Cardiac fibroblast (primary cell): ENCODE results near the gene SV2B.

Source experiments
- DNase-seq, 2 donors: peaks; one replicate each; pipeline versions ENCODE4 v3.0.0 to v3.0.0-alpha.2; 2010; ENCODE audit warnings: low read depth in 2 of 2
- H3K4me3 ChIP-seq, 2 donors: replicated peaks in 1 of 2; 1 replicate in 1 of 2; 2 replicates in 1 of 2; pipeline ENCODE4 v1.5.1; 2011; ENCODE audit warnings: low read depth in 2 of 2, low read length in 2 of 2, mild to moderate bottlenecking in 2 of 2, moderate library complexity in 1 of 2
- TF ChIP-seq, protein P1 (sequence below): IDR thresholded peaks from one replicate; pipeline ENCODE4 v1.5.1; 2011; ENCODE audit warnings: low read depth, mild to moderate bottlenecking, low read length, inconsistent platforms

The SV2B gene

DNA sequence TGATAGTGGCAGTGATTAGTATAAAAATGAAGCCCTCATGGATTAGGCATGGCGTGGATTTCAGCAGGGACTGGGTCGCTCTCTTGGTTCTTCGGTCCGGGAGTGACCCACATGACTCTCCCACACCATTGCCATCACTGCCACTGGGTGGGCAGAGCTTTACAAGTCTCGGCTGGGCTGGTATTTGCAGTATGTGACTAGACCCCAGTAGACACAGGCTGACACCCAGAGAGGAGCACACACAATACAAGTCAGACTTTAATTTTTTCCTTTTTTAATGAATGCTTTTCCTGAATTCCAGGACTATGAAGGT lies 1.5 kb downstream of the SV2B start:
- H3K4me3 ChIP-seq: no peak overlapping the region
- TF ChIP-seq, protein P1, sequence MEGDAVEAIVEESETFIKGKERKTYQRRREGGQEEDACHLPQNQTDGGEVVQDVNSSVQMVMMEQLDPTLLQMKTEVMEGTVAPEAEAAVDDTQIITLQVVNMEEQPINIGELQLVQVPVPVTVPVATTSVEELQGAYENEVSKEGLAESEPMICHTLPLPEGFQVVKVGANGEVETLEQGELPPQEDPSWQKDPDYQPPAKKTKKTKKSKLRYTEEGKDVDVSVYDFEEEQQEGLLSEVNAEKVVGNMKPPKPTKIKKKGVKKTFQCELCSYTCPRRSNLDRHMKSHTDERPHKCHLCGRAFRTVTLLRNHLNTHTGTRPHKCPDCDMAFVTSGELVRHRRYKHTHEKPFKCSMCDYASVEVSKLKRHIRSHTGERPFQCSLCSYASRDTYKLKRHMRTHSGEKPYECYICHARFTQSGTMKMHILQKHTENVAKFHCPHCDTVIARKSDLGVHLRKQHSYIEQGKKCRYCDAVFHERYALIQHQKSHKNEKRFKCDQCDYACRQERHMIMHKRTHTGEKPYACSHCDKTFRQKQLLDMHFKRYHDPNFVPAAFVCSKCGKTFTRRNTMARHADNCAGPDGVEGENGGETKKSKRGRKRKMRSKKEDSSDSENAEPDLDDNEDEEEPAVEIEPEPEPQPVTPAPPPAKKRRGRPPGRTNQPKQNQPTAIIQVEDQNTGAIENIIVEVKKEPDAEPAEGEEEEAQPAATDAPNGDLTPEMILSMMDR: no peak
- no peak for DNase-seq

DNA sequence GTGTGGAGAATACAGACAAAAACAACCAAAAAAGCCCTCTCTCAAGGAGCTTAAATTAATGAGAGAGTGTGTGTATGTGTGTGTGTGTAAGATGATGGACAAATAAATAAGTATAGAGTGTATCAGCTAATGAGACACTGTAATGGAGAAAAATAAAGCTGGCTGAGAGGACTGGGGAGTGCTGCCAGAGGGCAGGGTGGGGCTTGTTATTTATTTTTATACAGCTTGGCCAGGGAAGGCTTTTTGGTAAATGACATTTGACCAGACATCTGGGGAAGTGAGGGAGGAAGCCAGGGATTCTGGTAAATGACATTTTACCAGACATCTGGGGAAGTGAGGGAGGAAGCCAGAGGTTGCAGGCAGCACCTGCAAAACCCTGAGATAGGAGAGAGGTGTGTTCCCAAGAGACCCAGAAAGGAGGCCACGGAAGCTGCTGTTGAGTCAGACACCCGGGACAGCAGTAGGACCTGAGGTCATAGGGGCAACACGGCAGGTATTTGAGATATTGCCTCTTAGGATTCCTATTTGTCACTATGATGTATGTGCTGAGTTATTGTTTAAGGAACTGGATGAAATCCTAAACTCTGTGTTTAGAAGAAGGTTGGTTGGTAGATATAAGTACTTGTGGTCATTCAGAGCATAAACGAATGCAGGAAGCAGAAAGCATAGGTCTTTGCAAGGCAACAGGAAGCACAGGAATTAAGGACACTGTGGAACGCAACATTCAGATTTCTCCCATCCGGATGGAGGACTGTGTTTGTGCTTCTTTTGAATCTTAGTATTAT lies 2.7 kb downstream of the SV2B start:
- TF ChIP-seq, protein P1: no peak
- no peak for DNase-seq
- no peak overlapping the region for H3K4me3 ChIP-seq

DNA sequence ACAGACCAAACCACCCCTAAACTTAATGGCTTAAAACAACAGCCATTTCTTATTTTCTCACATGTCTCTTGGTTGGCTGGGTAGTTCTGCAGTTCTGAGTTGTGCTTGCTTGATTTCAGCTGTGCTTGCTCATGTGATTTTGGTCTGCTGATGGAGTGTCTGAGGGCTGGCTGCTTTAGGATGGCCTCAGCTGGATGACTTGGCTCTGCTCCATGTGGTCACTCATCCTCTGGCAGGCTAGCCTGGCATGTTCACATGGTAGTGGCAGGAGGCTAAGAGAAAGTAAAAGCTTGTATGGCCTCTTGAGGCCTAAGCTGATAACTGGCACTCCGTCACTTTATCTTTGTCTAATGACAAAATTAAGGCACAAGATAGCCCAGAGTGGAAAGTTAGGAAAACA lies 4.1 kb downstream of the SV2B start:
- TF ChIP-seq, protein P1: no peak
- H3K4me3 ChIP-seq: no peak overlapping the region
- no peak for DNase-seq

DNA sequence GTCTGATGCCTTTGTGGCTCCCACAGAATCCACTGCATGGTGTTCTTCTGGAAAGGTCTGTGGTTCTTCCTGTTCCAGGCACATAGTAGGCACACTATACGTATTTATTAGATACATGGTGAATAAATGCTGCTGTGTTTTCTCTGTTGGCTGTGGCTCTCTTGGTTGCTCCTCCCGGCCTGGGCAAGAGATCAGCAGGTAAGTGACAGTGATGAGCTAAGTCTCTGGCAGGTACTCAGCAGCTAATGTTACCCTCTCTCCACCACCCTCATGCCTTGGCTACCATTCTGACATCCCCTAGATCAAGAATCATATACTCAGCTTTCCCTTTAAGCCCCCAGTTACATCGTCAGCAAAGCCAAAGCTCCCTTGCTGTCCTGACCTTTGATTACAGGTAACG lies 8.4 kb downstream of the SV2B start:
- TF ChIP-seq, protein P1: no peak
- H3K4me3 ChIP-seq: no peak overlapping the region
- DNase-seq: no peak

DNA sequence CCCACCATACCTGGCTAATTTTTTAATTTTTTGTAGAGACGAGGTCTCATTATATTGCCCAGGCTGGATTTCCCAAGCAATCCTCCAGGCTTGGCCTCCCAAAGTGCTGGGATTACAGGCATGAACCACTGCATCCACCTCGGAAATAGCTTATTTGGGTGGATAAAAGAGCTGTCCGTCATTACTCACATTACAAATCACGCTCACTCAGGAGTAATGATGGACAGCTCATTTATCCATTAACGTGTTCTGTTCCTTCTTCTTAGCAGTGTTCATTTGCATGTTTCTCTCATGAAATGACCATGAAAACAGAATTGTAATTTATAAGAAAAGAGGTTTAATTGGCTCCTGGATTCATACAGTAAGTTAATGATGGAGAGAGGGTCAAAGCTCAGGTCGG lies 9.8 kb downstream of the SV2B start:
- DNase-seq: no peak
- TF ChIP-seq, protein P1: no peak

DNA sequence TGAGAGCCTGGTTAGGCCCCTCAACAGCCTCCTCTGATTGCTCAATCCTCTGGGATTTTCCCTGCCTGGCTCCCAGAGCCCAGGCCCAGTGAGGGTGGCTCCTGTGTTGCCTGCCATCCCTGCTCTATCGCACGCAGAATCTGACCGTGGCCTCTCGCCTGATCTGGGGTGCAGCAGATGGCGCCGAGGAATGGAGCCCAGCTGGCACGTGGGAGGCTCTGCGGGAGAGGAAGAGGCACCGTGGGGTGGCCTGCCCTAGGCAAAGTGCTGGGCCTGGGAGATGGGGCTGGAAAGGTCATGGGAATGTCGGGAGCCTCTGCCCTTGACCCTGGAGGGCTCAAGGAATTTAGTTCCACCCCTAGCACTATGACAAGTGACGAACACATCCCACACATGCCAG lies 10.3 kb downstream of the SV2B start:
- TF ChIP-seq, protein P1: no peak
- DNase-seq: no peak
- H3K4me3 ChIP-seq: no peak overlapping the region

More for the DNA sequence above, 9.8 kb downstream of the SV2B start:
- H3K4me3 ChIP-seq: no peak overlapping the region

DNA sequence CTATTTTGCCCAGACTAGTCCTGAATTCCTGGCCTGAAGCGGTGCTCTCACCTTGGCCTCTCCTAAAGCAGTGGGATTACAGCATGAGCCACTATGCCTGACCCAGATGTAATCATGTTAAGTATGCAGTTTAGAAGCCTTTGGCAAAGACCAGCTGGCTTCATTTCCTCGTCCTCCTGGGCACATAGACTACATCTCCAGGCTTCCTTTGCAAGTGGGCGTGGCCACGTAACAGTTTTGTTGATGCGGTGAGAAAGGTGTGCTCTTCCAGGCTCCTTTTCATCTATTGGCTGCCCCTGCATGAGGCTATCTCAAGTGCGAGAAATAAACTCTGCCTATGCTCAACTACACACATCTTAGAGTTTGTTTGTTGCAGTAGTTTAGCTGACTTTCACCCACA lies 13.0 kb downstream of the SV2B start:
- no peak overlapping the region for H3K4me3 ChIP-seq
- TF ChIP-seq, protein P1: no peak
- DNase-seq: no peak
